ENCODE results near the gene STK16. TPM values are rescaled to one million over a fixed set of nuclear protein-coding genes. Genes with fewer than 3 reads are reported as not detected.
"Not testable (repeated sequence)": the region's sequence is repeated elsewhere in the genome, so short reads cannot be mapped to it uniquely, and the experiment has no call there.

The STK16 gene
- total RNA-seq, 1 donor from 2014 or later, result 12.2 TPM

- DNase-seq (ENCODE audit: low spot score in 2 of 2) (peak in 1 of 2 donors; percentile 1), FAIRE-seq (no peak)
Measured at GRCh38 chr2:219284501-219285372, 39.5 kb downstream of the STK16 start.

GRCh38 chr2:219285373-219285735 is 40.1 kb downstream of the STK16 start:
- DNase-seq (ENCODE audit: low spot score in 2 of 2) (peak in 1 of 2 donors; percentile 6), FAIRE-seq (no peak)

GRCh38 chr2:219285894-219286425 is 40.7 kb downstream of the STK16 start:
- no peak for FAIRE-seq
- peak in 1 of 2 donors; percentile 46 for DNase-seq (ENCODE audit: low spot score in 2 of 2)

GRCh38 chr2:219286436-219287115 is 41.3 kb downstream of the STK16 start:
- no peak for FAIRE-seq

GRCh38 chr2:219287116-219287440 is 41.8 kb downstream of the STK16 start:
- FAIRE-seq; DNase-seq (ENCODE audit: low spot score in 2 of 2): not testable (repeated sequence)

More at GRCh38 chr2:219286436-219287115, 41.3 kb downstream of the STK16 start:
- DNase-seq (ENCODE audit: low spot score in 2 of 2), result peak in 1 of 2 donors; percentile 28

GRCh38 chr2:219287580-219288265 is 42.4 kb downstream of the STK16 start:
- peak in 1 of 2 donors; percentile 1 for DNase-seq (ENCODE audit: low spot score in 2 of 2)
- FAIRE-seq, result no peak

GRCh38 chr2:219289195-219289536 is 43.9 kb downstream of the STK16 start:
- FAIRE-seq (no peak), DNase-seq (ENCODE audit: low spot score in 2 of 2) (no peak)

- DNase-seq (ENCODE audit: low spot score in 2 of 2) (peak; percentile 71 to 79), FAIRE-seq (peak; percentile 83)
Measured at GRCh38 chr2:219289537-219290361, 44.5 kb downstream of the STK16 start.

- FAIRE-seq (no peak), DNase-seq (ENCODE audit: low spot score in 2 of 2) (peak in 1 of 2 donors; percentile 3)
Measured at GRCh38 chr2:219290381-219291171, 45.3 kb downstream of the STK16 start.

GRCh38 chr2:219291394-219291793 is 46.1 kb downstream of the STK16 start:
- no peak for DNase-seq (ENCODE audit: low spot score in 2 of 2)
- FAIRE-seq, result no peak

GRCh38 chr2:219291910-219292490 is 46.7 kb downstream of the STK16 start:
- FAIRE-seq (no peak), DNase-seq (ENCODE audit: low spot score in 2 of 2) (peak in 1 of 2 donors; percentile 6)

- DNase-seq (ENCODE audit: low spot score in 2 of 2) (no peak), FAIRE-seq (no peak)
Measured at GRCh38 chr2:219292616-219293015, 47.3 kb downstream of the STK16 start.

GRCh38 chr2:219293736-219294231 is 48.5 kb downstream of the STK16 start:
- DNase-seq (ENCODE audit: low spot score in 2 of 2) (no peak), FAIRE-seq (no peak)

GRCh38 chr2:219294356-219295351 is 49.4 kb downstream of the STK16 start:
- DNase-seq (ENCODE audit: low spot score in 2 of 2), result peak; percentile 94 to 96
- FAIRE-seq, result no peak

GRCh38 chr2:219296142-219296541 is 50.9 kb downstream of the STK16 start:
- no peak for FAIRE-seq
- no peak for DNase-seq (ENCODE audit: low spot score in 2 of 2)

GRCh38 chr2:219296631-219297391 is 51.5 kb downstream of the STK16 start:
- DNase-seq (ENCODE audit: low spot score in 2 of 2) (no peak), FAIRE-seq (no peak)
